ENCODE results near the gene FAM98C.

The FAM98C gene

DNA sequence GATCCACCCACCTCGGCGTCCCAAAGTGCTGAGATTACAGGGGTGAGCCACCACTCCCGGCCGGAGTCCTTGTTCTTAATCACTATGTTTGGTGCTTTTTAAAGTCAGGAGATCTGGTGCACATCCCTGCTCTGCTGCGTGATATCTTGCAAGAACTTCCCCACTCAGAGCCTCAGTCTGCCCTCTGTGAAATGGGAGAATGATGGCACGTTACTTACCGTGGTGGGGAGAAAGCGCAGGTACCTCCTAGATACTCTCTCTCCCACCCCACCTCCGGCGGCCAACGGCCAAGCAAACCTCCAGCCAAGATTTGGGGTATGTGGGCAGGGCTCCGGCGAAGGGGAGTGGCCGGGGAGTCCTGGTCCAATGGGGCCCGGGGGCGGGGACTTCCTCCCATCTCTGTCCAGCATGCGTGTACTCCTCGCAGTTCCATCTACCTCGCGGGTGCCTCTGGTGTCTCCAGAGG lies 30.4 kb downstream of the FAM98C start, which contains the start of gene RYR1:
RYR1 (plus strand) TSS at position 424 of the 466 bp plus-strand sequence. CDS start 139 bp downstream, outside the sequence.
- TF ChIP-seq, protein P1, sequence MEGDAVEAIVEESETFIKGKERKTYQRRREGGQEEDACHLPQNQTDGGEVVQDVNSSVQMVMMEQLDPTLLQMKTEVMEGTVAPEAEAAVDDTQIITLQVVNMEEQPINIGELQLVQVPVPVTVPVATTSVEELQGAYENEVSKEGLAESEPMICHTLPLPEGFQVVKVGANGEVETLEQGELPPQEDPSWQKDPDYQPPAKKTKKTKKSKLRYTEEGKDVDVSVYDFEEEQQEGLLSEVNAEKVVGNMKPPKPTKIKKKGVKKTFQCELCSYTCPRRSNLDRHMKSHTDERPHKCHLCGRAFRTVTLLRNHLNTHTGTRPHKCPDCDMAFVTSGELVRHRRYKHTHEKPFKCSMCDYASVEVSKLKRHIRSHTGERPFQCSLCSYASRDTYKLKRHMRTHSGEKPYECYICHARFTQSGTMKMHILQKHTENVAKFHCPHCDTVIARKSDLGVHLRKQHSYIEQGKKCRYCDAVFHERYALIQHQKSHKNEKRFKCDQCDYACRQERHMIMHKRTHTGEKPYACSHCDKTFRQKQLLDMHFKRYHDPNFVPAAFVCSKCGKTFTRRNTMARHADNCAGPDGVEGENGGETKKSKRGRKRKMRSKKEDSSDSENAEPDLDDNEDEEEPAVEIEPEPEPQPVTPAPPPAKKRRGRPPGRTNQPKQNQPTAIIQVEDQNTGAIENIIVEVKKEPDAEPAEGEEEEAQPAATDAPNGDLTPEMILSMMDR (IDR thresholded peaks at IDR 0.05; ENCODE audit: low read depth, low read length, missing control alignments) = no peak
- no peak for DNase-seq (ENCODE audit: extremely low read depth, low read depth)
- H3K4me3 ChIP-seq (replicated peaks; ENCODE audit: low read depth, low read length) = no peak within 1 kb of the TSS

DNA sequence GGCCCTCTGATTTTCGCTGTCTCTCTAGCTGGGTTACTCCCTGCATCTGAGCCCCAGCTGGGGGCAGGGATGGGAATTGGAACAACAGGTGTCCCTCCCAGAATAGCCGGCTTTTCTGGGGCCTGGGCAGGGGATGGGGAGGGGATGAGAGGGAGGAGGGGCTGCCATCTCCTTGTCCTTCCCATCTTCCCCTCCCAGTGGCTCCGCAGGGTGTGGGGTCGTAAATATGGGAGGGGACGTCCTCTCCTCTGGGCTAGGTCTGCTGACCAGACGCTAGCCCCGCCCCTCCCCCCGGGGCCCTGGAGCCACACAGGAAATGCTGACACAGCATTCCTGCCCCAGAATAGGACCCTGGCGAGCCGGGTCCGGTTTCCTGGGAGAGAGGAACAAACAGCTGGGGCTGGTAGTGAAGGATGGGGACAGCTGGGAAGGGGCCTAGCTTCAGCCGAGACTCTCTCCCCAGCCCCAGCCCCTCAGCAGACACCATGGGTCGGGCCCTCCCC lies 31.7 kb downstream of the FAM98C start:
- no peak overlapping the region for H3K4me3 ChIP-seq (replicated peaks; ENCODE audit: low read depth, low read length)
- DNase-seq (ENCODE audit: extremely low read depth, low read depth) = no peak
- TF ChIP-seq, protein P1 (IDR thresholded peaks at IDR 0.05; ENCODE audit: low read depth, low read length, missing control alignments) = no peak

DNA sequence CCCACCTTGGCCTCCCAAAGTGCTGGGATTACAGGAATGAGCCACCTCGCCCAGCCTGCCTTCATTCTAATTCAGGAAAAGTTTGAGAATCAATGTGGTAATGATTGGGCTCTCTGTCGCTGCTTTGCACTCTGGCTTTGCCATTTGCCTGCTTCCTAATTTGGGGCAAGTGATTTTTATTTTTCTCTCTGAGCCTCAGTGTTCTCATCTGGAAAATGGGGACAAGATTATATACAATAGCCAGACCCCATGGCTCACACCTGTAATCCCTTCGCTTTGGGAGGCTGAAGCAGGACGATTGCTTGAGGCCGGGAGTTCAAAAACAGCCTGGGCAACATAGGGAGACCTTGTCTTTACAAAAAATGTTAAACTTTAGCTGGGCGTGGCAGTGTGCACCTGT lies 34.4 kb downstream of the FAM98C start:
- TF ChIP-seq, protein P1 (IDR thresholded peaks at IDR 0.05; ENCODE audit: low read depth, low read length, missing control alignments) = no peak
- DNase-seq (ENCODE audit: extremely low read depth, low read depth) = no peak
- H3K4me3 ChIP-seq (replicated peaks; ENCODE audit: low read depth, low read length) = no peak overlapping the region

DNA sequence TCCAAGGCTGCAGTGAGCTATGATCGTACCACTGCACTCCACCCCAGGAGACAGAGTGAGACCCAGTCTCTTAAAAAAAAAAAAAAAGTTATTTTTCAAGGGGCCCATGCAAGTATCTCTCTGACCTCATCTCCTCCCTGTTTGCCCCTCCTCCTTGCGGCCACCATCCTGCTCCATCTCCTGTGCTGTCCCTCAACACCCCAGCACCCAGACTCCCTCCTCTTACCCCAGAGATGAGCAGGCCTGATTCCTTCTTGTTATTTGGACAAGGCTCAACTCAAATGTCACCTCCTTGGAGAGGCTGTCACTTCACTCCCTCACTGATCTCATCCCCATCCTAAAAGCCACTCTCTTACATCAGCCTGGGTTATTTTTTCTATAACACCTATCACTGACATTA lies 35.0 kb downstream of the FAM98C start:
- TF ChIP-seq, protein P1 (IDR thresholded peaks at IDR 0.05; ENCODE audit: low read depth, low read length, missing control alignments) = no peak
- no peak for DNase-seq (ENCODE audit: extremely low read depth, low read depth)
- no peak overlapping the region for H3K4me3 ChIP-seq (replicated peaks; ENCODE audit: low read depth, low read length)

DNA sequence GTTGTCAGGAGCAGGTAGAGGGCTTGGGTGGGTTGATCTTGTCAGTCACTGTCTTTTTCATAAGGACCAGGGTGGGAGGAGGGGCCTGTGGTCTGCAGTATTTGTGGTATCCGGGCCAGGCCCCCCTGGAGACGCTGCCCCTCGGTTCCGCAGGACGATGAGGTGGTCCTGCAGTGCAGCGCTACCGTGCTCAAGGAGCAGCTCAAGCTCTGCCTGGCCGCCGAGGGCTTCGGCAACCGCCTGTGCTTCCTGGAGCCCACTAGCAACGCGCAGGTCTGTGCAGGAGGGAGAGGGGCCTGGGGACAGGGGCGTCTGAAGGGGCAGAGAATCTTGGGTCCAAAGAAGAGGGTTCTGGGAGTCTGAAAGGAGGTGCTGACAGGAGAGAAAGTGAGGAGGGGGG lies 37.7 kb downstream of the FAM98C start:
- no peak overlapping the region for H3K4me3 ChIP-seq (replicated peaks; ENCODE audit: low read depth, low read length)

DNA sequence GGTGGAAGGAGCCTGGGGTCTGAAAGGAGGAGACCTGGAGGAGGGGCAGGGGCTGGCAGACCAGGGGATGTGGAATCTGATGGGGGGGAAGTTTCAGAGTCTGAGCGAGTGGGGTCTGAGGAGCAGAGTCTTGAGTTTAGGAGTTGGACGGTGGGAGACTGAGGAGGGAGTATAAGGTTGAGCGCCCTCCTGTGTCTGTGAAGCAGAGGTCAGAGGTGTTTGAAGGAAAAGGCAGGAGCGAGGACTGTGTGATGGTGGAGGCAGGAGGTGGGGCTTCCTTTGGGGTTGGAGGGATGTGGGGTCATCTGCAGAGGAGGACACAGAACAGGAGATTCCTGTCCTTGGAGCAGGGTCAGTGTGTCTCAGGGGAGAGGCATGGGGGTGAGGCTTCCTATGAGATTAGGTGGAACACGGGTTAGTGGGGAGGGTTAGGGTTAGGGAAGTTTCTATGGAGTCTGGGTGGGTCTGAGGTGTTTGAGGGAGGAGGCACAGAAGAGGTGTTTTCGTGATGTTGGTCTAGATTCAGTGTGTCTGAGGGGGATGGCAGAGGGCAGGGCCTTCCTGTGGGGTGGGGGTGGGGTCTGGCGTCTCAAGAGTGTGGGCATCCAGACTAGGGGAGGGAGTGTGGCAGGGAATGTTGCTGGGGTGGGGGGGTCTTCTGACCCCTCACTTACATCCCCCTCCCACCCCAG lies 38.9 kb downstream of the FAM98C start:
- TF ChIP-seq, protein P1 (IDR thresholded peaks at IDR 0.05; ENCODE audit: low read depth, low read length, missing control alignments) = no peak
- DNase-seq (ENCODE audit: extremely low read depth, low read depth) = no peak
- no peak overlapping the region for H3K4me3 ChIP-seq (replicated peaks; ENCODE audit: low read depth, low read length)

More for the DNA sequence above, 37.7 kb downstream of the FAM98C start:
- DNase-seq (ENCODE audit: extremely low read depth, low read depth) = no peak
- TF ChIP-seq, protein P1 (IDR thresholded peaks at IDR 0.05; ENCODE audit: low read depth, low read length, missing control alignments) = no peak

Data from HFF-Myc (cell line).